ENCODE data around the gene UBC. TPM values are rescaled to one million over a fixed set of nuclear protein-coding genes. Genes with fewer than 3 reads are reported as not detected.

The UBC gene
- total RNA-seq, 4 donors from 2014 or later = 1,220 to 2,129 (median 1,369) TPM

- DNase-seq (ENCODE audit: low spot score) = no peak
- no peak for ATAC-seq (ENCODE audit: low FRiP score)
- no peak for TF ChIP-seq CTCF (IDR thresholded peaks at IDR 0.05)
These were observed 38.4 kb upstream of the UBC start for GRCh38 chr12:124952801-124953200.

- DNase-seq (ENCODE audit: low spot score) (no peak), ATAC-seq (ENCODE audit: low FRiP score) (no peak)
- no peak for TF ChIP-seq CTCF (IDR thresholded peaks at IDR 0.05)
These were observed 37.8 kb upstream of the UBC start for GRCh38 chr12:124952295-124952694.

GRCh38 chr12:124949779-124950728 lies 35.6 kb upstream of the UBC start:
- no peak for TF ChIP-seq CTCF (IDR thresholded peaks at IDR 0.05)
- DNase-seq (ENCODE audit: low spot score) (no peak), ATAC-seq (ENCODE audit: low FRiP score) (no peak)

- TF ChIP-seq CTCF (IDR thresholded peaks at IDR 0.05) = no peak
- ATAC-seq (ENCODE audit: low FRiP score) = no peak
These were observed 34.6 kb upstream of the UBC start for GRCh38 chr12:124949066-124949465.

GRCh38 chr12:124947561-124948398 lies 33.3 kb upstream of the UBC start:
- TF ChIP-seq CTCF (IDR thresholded peaks at IDR 0.05) = no peak
- DNase-seq (ENCODE audit: low spot score) (no peak), ATAC-seq (ENCODE audit: low FRiP score) (no peak)

More at GRCh38 chr12:124949066-124949465, 34.6 kb upstream of the UBC start:
- no peak for DNase-seq (ENCODE audit: low spot score)

- DNase-seq (ENCODE audit: low spot score) (no peak), ATAC-seq (ENCODE audit: low FRiP score) (no peak)
These were observed 32.6 kb upstream of the UBC start for GRCh38 chr12:124947013-124947412.

More at GRCh38 chr12:124947013-124947412, 32.6 kb upstream of the UBC start:
- TF ChIP-seq CTCF (IDR thresholded peaks at IDR 0.05) = no peak
